NCI-H446 treated with DMSO at 0.1 percent for 48 hours (cell line): ENCODE results near the gene ACSS2.

ENCODE experiments used
- DNase-seq: peaks from one replicate; lab custom pipeline; 2025; lab: John Stamatoyannopoulos, UW

ACSS2 gene

GRCh38 chr20:34876406-34877282 lies at the start of gene ACSS2:
Gene ACSS2 (plus strand): TSS chr20:34876612. CDS start chr20:34876646, 34 bp downstream.
- DNase-seq, result no peak

DNA sequence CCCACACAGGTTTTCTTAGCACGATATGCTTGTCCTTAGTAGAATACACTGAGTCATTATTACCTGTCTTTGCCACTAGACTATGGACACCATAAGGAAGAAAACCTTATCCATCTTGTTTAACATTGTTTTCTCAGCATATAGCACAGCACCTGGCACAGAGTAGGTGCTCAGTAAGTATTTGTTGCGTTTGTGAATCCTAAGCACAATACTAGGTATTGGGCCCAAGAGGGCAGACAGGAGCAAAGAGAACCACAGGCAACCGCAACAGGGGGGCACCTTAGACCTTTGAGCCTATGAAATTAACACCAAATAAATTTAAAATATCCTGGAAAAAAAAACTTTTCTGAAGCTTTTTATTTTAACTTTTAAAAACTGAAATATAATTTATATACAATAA lies 47.2 kb upstream of the ACSS2 start:
- no peak for DNase-seq

- no peak for DNase-seq
Observed at GRCh38 chr20:34831936-34832335, 44.5 kb upstream of the ACSS2 start.

- peak; percentile 55 for DNase-seq
Observed at GRCh38 chr20:34834459-34834893, 41.9 kb upstream of the ACSS2 start.

- no peak for DNase-seq
Observed at GRCh38 chr20:34842143-34842542, 34.3 kb upstream of the ACSS2 start.

DNA sequence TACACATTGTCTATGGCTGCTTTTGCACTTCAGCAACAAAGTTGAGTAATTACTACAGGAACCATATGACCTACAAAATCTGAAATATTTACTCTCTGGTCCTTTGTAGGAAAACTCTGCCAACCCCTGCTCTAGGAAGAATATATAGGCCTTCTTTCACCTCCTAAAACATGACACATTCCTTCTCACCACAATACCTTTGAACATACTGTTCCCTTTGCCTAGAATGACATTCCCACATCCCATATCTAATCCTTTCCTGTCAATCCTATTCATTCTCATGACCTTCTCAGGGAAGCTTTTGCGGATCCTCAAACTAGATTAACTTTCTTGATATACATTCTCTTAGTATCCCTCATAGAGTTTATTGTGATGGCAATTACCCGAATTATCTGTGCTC lies 33.0 kb upstream of the ACSS2 start:
- DNase-seq, result no peak

- no peak for DNase-seq
Observed at GRCh38 chr20:34848597-34848996, 27.8 kb upstream of the ACSS2 start.

GRCh38 chr20:34849778-34850177 lies 26.6 kb upstream of the ACSS2 start:
- no peak for DNase-seq

DNA sequence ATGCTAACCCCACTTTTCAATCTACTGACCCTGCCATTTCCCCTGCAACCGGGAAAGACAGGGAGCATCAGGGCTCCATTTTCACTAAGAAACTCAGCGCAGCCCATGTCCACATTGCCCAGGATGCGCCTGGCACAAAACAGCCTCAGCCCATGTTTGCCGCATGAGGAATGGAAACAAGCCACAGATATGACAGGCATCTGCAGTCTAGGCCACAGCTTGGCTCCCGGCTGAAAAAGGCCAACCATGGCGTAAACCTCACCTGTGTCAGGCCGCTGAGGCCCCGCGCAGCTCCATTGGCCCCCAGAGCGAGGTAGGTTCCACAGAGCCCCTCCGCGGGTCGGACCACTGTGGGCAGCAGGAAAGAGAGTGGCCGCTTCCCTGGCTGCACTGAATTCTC lies 25.4 kb upstream of the ACSS2 start:
- DNase-seq, result no peak

DNA sequence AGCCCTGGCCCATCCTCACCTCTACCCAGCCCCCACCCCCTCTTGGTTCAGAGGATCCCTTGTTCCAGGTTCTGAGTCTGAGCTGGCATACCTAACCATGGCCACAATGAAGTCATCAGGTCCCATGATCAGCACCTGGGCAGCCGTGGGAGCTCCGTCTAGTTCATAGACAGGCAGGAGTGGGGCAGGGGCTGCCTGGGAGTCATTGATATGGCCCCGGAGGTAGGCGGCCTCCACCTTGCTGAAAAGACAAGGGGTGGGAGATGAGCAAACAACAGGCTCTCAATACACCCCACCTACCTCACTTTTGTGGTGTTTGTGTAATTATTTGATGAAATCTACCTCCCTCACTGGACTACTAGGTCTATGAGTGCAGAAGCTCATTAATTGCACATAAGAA lies 24.1 kb upstream of the ACSS2 start:
- no peak for DNase-seq

DNA sequence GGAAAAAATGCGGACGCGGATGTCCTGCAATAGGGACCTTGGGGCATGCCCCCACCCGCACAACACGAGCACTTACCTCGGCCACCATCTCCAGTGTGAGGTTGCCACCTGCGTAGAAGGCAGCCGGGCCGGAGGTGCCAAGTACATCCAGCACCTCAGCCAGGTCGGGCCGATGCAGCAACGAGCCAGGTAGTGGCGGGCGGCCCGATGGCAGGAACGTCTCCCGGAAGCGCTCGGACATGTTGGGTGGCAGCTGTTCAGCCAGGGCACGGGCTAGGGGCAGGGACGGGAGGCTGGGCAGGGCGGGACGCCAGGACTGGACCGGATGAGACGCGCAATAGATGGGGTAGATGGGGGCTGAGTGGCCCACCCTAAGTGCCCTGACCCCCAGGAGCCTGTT lies 17.0 kb upstream of the ACSS2 start:
- no peak for DNase-seq

- no peak for DNase-seq
Observed at GRCh38 chr20:34859826-34860545, 16.4 kb upstream of the ACSS2 start.

GRCh38 chr20:34861386-34862084 lies 14.9 kb upstream of the ACSS2 start:
- DNase-seq, result no peak

- DNase-seq, result no peak
Observed at GRCh38 chr20:34862724-34863123, 13.7 kb upstream of the ACSS2 start.

DNA sequence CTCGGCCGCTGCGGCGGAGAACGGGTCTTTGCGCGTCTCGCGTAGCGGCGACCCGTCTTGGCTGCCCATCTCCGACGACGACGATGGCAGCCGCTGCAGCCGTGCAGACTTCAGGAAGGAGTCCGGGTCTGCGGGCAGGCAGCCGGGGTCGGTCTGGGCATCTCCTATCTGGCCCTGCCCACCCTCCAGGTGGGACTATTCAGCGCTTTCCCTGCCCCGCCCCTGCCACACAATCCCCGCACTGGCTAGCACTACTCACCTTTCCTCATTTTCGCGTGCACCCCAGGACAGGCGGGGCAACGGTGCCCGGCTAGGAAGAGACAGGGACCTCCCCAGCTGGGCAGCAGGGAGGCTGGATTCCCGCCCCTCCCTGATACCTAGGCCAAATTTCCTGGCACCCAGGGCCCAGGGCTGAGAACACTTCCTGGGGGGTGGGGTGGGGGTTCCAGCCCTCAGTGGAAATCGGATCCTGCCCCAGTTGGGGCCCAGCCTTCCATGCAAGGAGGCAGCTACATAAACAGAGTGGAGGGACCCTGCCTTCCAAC lies 12.9 kb upstream of the ACSS2 start:
- DNase-seq, result no peak

DNA sequence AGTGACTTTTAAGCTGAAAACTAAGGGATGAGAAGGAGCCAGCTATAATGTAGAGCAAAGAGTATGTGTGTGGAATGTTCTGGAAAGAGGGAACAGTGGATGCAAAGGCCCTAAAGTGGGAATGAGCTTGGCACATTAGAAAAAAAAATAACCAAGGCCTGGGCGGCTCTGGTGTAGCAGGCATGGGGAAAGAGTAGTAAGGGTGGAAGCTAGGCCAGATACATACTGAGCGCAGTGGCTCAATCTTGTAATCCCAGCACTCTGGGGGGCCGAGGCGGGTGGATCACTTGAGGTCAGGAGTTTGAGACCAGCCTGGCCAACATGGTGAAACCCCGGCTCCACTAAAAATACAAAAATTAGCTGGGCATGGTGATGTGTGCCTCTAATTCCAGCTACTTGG lies 12.2 kb upstream of the ACSS2 start:
- DNase-seq, result no peak

DNA sequence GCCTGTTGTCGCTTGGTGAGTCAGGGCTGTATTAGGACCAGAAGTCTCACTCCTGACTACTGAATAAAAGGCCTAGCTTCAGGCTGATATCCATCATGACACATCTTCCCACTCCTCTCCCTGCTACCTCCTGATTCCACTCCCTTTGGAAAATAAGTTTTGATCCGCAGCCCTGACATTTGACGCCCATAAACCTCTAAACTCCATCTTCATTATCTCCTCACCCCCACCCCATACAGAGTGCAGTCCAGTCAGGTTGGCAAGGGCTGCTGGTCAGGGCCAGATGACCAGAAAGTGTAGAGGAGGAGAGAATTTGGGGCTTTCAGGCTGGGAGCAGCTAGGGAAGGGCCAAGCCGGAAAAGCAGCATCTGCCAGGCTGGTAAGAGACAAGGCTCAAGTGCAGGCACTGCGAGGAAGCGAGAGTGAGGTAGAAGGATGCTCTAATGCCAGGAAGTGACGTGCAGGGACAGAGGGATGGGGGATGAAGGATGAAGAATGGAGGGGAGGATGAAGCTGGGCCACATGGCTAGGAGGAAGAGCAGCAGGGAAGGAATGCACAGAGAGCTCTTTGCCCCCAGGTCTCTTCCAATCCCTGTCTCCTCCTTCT lies 5.0 kb upstream of the ACSS2 start:
- no peak for DNase-seq

DNA sequence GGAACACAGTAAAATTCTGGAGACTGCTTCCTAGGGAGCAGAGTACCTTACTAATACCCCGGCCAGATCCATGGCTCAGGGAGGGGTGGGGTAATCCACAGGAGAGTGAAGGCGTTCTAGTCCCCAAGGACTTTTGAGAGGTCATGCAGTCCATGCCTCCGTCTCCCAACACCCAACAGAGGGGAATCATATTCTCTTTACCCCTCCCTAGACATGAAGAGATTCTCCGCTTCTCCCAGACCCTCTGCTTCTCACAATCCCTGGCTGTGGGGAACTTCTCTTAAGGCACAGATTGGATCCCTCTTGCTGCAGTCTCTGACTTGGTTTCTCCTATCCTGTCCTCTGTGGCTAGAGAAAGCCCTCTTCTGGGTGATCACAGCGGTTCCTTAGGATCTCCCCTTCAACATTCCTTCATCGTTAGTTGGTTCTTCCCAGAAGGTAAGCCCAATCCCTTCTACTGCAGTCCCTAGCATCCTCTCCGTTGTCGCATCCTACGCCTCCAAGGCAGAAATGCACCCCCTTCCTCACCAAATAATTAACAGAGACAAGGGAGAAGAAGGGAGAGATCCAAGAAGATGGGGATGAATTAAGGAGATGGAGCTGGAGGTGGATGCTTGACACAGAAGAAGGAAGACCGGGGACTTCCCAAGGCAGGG lies 4.3 kb upstream of the ACSS2 start:
- DNase-seq, result no peak

- peak; percentile 40 for DNase-seq
Observed at GRCh38 chr20:34872622-34873224, 3.7 kb upstream of the ACSS2 start, which contains the start of gene GGT7. Gene GGT7 (minus strand): TSS chr20:34872856. CDS start chr20:34872815, 41 bp downstream.

- DNase-seq, result no peak
Observed at GRCh38 chr20:34873583-34874093, 2.8 kb upstream of the ACSS2 start.
